ENCODE measurements around the gene RABEP1.
A peak's percentile ranks its signal among the peaks of the same experiment; 100 is the strongest.

RABEP1 gene

GRCh38 chr17:5269241-5269960 lies 12.7 kb upstream of the RABEP1 start:
- no peak for DNase-seq (ENCODE audit: low read depth, low spot score)

- no peak for DNase-seq (ENCODE audit: low read depth, low spot score)
These were observed 9.8 kb upstream of the RABEP1 start for GRCh38 chr17:5272322-5272721.

- peak; percentile 1 for DNase-seq (ENCODE audit: low read depth, low spot score)
These were observed 646 bp downstream of the RABEP1 start for GRCh38 chr17:5282642-5283217.

GRCh38 chr17:5283571-5284315 lies 1.7 kb downstream of the RABEP1 start:
- DNase-seq (ENCODE audit: low read depth, low spot score): no peak

GRCh38 chr17:5284681-5285080 lies 2.6 kb downstream of the RABEP1 start:
- no peak for DNase-seq (ENCODE audit: low read depth, low spot score)

- no peak for DNase-seq (ENCODE audit: low read depth, low spot score)
These were observed 4.8 kb downstream of the RABEP1 start for GRCh38 chr17:5286846-5287245.

- no peak for DNase-seq (ENCODE audit: low read depth, low spot score)
These were observed 9.7 kb downstream of the RABEP1 start for GRCh38 chr17:5291683-5292350.

GRCh38 chr17:5297245-5297644 lies 15.2 kb downstream of the RABEP1 start:
- no peak for DNase-seq (ENCODE audit: low read depth, low spot score)

- DNase-seq (ENCODE audit: low read depth, low spot score): no peak
These were observed 17.3 kb downstream of the RABEP1 start for GRCh38 chr17:5299383-5299782.

- no peak for DNase-seq (ENCODE audit: low read depth, low spot score)
These were observed 22.6 kb downstream of the RABEP1 start for GRCh38 chr17:5304636-5305035.

- no peak for DNase-seq (ENCODE audit: low read depth, low spot score)
These were observed 27.8 kb downstream of the RABEP1 start for GRCh38 chr17:5309851-5310250.

- DNase-seq (ENCODE audit: low read depth, low spot score): no peak
These were observed 43.8 kb downstream of the RABEP1 start for GRCh38 chr17:5325851-5326250.

GRCh38 chr17:5329784-5330557 lies 47.9 kb downstream of the RABEP1 start:
- no peak for DNase-seq (ENCODE audit: low read depth, low spot score)

- DNase-seq (ENCODE audit: low read depth, low spot score): no peak
These were observed 48.9 kb downstream of the RABEP1 start for GRCh38 chr17:5330981-5331380.

- DNase-seq (ENCODE audit: low read depth, low spot score): no peak
These were observed 49.4 kb downstream of the RABEP1 start for GRCh38 chr17:5331506-5331905.

- DNase-seq (ENCODE audit: low read depth, low spot score): no peak
These were observed 62.8 kb downstream of the RABEP1 start for GRCh38 chr17:5344914-5345313.

- DNase-seq (ENCODE audit: low read depth, low spot score): no peak
These were observed 70.7 kb downstream of the RABEP1 start for GRCh38 chr17:5352681-5353289.

- no peak for DNase-seq (ENCODE audit: low read depth, low spot score)
These were observed 72.2 kb downstream of the RABEP1 start for GRCh38 chr17:5354310-5354709.

GRCh38 chr17:5354886-5355415 lies 72.9 kb downstream of the RABEP1 start:
- no peak for DNase-seq (ENCODE audit: low read depth, low spot score)

GRCh38 chr17:5355421-5356129 lies 73.5 kb downstream of the RABEP1 start:
- DNase-seq (ENCODE audit: low read depth, low spot score): no peak

Measured in activated naive CD8-positive, alpha-beta T cell treated with anti-CD3 and anti-CD28 coated beads, Interleukin-2, amount 50 U/mL, for 16 hours (primary cell).